HCT116 (cell line): Measurements from ENCODE around the gene TCOF1.

Source experiments
- CTCF ChIP-seq, 3 experiments: fragments of 200-600 bp in 1 of 3; sonication (generic) in 1 of 3; IDR thresholded peaks in 2 of 3; conservative IDR thresholded peaks in 1 of 3; 2 replicates each; pipeline ENCODE4 v1.5.1; 2012 to 2017; ENCODE audit warnings: low read depth in 2 of 3, low read length in 2 of 3, antibody characterized with exemption in 1 of 3, borderline replicate concordance in 1 of 3, control low read depth in 1 of 3, mild to moderate bottlenecking in 1 of 3, mixed read lengths in 1 of 3, mixed run types in 1 of 3, moderate library complexity in 1 of 3; ENCODE audit not compliant: insufficient read depth in 1 of 3
- EZH2 ChIP-seq: fragments of 200-600 bp; sonication (generic); IDR thresholded peaks from 2 replicates; pipeline ENCODE4 v1.6.1; 2017; ENCODE audit warnings: antibody characterized with exemption, mixed run types
- FOSL1 ChIP-seq: IDR thresholded peaks from 2 replicates; pipeline ENCODE4 v1.6.1; 2012; ENCODE audit warnings: low read depth
- MAX ChIP-seq: IDR thresholded peaks from 2 replicates; pipeline ENCODE4 v1.6.1; 2012
- POLR2A ChIP-seq: IDR thresholded peaks from 2 replicates; pipeline ENCODE4 v1.7.0; 2011; ENCODE audit warnings: borderline replicate concordance; ENCODE audit not compliant: insufficient read depth, insufficient read length; ENCODE audit errors: extremely low read depth
- POLR2AphosphoS5 ChIP-seq: IDR thresholded peaks from 2 replicates; pipeline ENCODE4 v1.6.1; 2011; ENCODE audit warnings: mild to moderate bottlenecking, low read depth, low read length, moderate library complexity
- RAD21 ChIP-seq: IDR thresholded peaks from 2 replicates; pipeline ENCODE4 v1.6.1; 2012; ENCODE audit warnings: low read depth, mild to moderate bottlenecking
- TCF7L2 ChIP-seq: IDR thresholded peaks from 2 replicates; pipeline ENCODE4 v1.7.0; 2011; ENCODE audit warnings: borderline replicate concordance, inconsistent platforms; ENCODE audit not compliant: insufficient read depth, insufficient read length; ENCODE audit errors: extremely low read depth
- YY1 ChIP-seq: IDR thresholded peaks from 2 replicates; pipeline ENCODE4 v1.6.1; 2011; ENCODE audit warnings: low read length, low read depth, moderate library complexity, mild to moderate bottlenecking; ENCODE audit not compliant: insufficient replicate concordance; ENCODE audit errors: extremely low read depth
- ZBTB33 ChIP-seq: IDR thresholded peaks from 2 replicates; pipeline ENCODE4 v1.6.1; 2011; ENCODE audit warnings: mild to moderate bottlenecking, low read length, moderate library complexity; ENCODE audit not compliant: insufficient replicate concordance; ENCODE audit errors: extremely low read depth
- ZNF274 ChIP-seq: fragments of 200-500 bp; sonication (Bioruptor generic); IDR thresholded peaks from 2 replicates; pipeline ENCODE4 v1.6.1; 2014; ENCODE audit warnings: mild to moderate bottlenecking, low read depth, low read length, inconsistent platforms

- TF ChIP-seq POLR2A (no peak), MAX (no peak), CTCF (IDR thresholded peaks at IDR 0.05 in 2 of 3, conservative IDR thresholded peaks at IDR 0.05 in 1 of 3; ENCODE audit: borderline replicate concordance in 1 of 3, insufficient read depth in 1 of 3, low read depth in 2 of 3, low read length in 2 of 3) (no peak), YY1 (no peak), EZH2 (no peak), RAD21 (no peak), FOSL1 (no peak), ZNF274 (no peak), ZBTB33 (no peak), TCF7L2 (no peak), POLR2AphosphoS5 (no peak)
Measured at GRCh38 chr5:150413176-150413901, 55.8 kb downstream of the TCOF1 start.
